HG03432 (cell line): ENCODE results near the gene ODAD4.

ENCODE experiments used
- ATAC-seq: cut with Tn5 transposase; IDR thresholded peaks from one replicate; pipeline ENCODE4 v1.9.1; 2021; ENCODE audit warnings: mild to moderate bottlenecking, moderate library complexity; ENCODE audit not compliant: unreplicated experiment

The ODAD4 gene, protein sequence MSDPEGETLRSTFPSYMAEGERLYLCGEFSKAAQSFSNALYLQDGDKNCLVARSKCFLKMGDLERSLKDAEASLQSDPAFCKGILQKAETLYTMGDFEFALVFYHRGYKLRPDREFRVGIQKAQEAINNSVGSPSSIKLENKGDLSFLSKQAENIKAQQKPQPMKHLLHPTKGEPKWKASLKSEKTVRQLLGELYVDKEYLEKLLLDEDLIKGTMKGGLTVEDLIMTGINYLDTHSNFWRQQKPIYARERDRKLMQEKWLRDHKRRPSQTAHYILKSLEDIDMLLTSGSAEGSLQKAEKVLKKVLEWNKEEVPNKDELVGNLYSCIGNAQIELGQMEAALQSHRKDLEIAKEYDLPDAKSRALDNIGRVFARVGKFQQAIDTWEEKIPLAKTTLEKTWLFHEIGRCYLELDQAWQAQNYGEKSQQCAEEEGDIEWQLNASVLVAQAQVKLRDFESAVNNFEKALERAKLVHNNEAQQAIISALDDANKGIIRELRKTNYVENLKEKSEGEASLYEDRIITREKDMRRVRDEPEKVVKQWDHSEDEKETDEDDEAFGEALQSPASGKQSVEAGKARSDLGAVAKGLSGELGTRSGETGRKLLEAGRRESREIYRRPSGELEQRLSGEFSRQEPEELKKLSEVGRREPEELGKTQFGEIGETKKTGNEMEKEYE

DNA sequence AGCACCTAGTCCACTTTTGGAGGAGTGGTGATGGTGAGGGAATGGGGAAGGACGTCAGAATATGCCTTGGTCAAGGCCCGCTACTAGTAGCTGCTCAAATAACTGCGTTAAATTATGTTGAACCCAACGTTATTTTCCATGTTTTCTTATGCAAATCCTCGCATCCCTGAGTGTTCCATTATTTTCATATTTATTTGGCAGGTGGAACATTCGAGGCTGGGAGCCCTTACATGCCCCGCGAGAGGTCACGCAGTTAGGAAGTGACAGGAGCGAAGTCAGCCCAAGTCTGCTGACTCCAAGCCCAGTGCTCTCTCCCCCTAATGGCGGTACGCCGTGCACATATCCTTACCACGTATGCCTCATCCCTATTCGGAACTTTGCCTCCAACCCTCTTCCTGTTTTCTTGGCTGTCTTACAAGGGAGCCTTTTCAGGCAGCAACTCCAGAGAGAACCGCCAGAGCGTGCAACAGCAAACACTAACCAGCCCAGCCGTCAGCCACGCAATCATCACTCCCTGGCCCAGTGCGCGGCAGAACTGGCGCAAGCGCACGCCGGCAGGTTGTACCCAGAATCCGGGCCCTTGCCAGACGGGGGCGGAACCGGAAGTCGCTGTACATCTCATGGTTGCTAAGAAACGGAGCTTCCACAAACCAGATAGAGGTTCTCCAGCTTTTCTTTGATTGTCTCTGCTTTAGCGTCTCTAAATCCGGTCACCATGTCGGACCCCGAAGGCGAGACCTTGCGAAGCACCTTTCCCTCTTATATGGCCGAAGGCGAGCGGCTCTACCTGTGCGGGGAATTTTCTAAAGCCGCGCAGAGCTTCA, at the start of gene ODAD4:
Gene ODAD4, plus strand, starts transcription at position 609 of the 824 bp plus-strand sequence. Its CDS starts 107 bp downstream, at position 716.
- peak; percentile 95 for ATAC-seq

DNA sequence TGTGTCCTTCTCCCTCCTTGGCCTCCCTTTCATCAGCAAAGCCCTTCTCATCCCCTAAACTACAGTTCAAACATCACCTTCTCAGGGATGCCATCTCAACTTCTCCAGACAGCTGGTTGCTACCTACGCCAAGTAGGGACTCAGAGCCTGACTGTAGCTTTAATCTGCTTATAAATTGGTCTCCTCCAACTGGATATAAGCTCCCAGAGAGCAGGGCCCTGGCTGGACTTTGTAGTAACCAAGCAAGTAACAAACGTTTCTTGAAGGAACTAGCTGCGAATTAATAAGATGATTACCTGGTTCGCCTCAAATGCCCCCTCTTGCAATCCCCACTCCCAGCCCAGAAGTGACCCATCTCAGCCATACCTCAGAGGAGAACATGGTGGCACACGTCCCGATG, 47.7 kb upstream of the ODAD4 start:
- no peak for ATAC-seq

DNA sequence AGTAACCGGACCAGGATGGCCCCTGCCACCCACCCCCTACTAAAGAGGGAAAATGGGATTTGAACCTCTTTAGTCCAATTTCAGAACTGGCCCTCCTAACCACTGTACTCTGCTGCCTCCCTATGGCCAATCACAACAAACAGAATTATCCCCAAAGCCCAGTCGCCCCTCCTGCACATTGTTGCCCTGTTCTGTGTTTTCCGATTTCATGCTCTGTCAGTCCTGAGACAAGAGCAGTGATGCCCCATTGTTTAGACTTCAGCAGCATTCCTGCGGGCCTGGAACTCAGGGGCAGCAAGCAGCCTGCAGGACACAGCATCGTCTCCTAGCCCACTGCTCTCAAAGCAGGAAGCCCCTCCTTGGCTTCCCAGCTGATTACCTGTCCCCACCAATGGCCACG, 44.7 kb upstream of the ODAD4 start:
- ATAC-seq, result no peak

DNA sequence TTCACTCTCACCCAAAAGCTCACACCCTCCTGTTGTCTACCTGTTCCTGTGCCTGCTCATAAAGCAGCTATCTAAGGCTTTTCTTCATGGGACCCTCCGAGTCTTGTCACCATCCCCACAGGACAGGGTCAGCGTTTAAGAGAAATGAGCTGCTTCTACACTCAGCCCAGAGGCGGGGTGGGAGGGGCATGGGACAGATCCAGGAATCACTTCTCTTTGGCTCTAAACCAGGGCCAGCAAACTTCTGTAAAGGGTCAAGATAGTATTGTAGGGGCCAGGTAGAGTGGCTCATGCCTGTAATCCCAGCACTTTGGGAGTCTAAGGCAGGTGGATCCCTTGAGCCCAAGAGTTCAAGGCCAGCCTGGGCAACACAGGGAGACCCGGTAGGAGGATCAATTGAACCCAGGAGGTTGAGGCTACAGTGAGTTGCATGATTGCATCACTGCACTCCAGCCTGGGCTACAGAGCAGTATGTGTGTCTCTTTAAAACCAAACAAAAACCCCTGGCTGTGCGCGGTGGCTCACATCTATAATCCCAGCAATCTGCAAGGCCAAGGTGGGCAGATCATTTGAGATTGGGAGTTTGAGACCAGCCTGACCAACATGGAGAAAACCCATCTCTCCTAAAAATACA, 42.0 kb upstream of the ODAD4 start:
- ATAC-seq, result no peak

DNA sequence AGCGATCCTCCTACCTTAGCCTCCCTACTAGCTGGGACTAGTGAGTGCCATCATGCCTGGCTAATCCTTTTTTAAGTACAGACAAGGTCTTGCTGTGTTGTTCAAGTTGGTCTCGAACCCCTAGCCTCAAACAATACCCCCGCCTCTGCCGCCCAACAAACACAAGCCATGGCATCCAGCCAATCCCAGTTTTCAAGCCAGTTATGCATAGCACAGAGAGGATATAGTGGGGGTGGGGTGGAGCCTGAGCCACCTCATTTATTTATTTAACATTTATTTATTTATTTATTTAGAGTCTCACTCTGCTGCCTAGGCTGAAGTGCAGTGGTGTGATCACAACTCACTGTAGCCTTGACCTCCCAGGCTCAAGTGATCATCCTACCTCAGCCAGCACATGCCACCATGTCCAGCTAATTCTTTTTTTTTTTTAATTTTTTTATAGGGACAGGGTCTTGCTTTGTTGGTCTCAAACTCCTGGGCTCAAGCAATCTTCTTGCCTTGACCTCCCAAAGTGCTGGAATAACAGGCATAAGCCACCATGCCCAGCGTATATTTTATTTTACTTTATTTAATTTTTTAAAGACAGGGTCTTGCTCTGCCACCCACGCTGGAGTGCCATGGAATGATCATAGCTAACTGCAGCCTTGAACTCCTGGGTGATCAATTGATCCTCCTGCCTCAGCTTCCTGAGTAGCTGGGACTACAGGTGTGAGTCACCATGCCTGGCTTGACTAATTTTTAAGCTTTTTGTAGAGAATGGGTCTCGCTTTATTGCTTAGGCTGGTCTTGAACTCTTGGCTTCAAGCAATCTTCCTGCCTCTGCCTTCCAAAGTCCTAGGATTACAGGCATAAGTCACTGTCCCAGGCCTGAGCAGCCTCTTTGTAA, 39.0 kb upstream of the ODAD4 start:
- ATAC-seq, result no peak

DNA sequence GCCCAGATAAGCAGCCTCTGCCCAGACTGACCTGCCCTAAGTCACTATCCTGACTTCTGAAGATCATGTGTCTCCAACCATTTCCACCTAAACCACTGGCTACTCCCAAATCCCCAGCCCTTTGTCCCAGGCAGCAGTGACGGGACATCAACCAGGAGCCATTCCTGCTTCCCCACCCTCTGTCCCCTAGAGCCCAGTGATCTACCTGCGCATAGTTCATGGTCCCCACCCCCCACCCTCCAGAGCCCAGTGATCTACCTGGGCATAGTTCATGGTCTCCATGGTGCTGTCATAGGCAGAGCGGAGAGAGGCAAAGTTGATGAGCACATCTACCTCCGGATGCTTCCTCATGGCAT, 38.4 kb upstream of the ODAD4 start:
- no peak for ATAC-seq

DNA sequence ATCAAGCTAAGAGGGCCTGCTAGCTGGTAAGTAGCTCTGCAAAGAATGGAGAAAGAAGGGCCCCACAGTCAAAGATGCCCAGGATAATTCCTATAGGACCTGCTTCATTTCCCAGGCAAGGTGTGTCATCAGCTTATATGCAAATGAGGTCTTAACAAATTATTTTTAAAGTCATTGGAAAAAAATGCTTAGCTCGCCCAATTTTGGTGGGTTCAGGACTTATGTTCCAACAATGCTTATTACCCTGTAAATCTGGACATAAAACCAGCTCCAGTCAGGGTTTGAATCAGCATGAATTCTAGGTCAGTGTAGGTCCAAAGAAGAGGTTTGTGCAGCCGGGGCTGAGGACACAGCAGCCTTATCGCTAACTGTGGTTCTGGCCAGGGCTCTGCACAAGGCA, 37.0 kb upstream of the ODAD4 start:
- no peak for ATAC-seq

DNA sequence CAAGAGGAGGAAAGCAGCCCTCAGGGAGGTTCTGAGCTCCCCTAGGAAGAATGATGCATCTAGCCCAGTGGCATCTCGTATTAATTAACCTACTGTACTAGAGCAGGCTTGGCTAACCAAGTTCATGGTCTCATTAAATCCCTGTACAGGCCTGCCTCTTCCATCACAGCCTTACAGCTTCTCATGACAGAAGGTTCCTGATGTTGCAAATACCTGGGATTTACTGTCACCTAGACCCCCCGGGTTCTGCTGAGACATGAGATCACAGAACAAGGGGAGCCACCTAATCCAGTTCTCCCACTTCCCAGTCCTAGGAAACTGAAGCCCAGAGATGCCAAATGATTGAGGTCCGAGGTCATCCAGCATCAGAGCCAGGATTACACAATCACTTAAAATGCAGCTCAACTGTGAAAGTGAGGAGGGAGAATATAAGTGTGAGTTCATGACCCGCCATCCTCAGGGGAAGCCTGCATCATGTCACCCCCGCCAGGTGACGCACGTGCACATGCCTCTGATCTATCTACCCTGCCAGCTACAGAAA, 35.6 kb upstream of the ODAD4 start:
- no peak for ATAC-seq

DNA sequence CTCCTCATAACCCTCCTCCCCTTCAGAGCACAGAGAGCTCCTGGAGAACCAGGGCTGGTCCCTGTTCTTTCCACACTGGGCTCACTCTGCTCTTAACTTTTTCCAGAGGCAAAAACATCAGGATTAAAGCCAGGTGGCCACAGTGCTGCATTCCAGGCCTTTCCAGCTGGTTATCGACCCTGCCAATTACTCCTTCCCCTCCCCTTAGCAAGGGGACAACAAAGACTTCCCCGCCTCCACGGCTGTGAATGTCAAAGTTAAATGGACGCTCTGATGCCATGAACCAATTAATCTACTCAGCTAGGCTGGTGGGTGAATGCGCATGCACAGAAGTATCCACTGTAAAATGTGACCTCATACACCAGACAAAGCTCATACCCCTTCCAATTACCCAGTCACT, 34.8 kb upstream of the ODAD4 start:
- ATAC-seq, result no peak

DNA sequence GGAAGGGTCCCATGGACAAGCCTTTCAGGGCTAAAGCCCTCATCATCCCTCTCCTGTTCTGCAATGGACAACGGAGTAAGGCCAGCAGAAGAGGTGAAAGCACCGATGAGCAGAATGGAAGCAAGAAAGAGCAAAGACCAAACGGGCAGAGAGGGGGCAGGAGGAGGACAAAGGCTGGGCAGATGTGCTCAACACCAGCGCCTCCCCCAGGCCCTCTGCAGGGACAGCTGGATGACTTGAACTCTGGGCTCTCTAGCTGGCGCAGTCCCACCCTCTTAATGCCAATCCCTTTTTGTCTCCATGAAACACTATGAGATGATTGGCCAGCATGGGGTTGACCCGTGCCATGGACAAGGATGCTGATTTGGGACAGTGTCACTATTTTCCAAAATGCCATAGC, 33.7 kb upstream of the ODAD4 start:
- ATAC-seq, result no peak

DNA sequence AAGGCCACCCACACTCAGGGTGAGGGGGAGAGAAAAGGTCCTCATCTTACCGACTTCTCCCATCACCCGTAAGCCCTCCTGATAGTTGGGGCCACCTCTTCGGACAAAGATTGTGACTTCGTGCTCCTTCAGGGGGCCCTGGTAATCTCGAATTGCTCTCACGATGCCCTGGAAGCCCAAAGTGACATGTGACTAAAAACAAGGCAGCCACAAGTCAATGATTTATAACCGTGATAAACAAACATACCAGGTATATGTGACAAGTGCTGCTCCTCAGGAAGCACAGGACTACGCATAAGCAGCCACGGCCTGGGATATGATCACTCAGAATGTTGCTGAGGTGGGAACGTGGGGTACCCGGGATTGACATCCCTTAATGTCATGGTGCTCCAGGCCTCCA, 28.8 kb upstream of the ODAD4 start:
- no peak for ATAC-seq

DNA sequence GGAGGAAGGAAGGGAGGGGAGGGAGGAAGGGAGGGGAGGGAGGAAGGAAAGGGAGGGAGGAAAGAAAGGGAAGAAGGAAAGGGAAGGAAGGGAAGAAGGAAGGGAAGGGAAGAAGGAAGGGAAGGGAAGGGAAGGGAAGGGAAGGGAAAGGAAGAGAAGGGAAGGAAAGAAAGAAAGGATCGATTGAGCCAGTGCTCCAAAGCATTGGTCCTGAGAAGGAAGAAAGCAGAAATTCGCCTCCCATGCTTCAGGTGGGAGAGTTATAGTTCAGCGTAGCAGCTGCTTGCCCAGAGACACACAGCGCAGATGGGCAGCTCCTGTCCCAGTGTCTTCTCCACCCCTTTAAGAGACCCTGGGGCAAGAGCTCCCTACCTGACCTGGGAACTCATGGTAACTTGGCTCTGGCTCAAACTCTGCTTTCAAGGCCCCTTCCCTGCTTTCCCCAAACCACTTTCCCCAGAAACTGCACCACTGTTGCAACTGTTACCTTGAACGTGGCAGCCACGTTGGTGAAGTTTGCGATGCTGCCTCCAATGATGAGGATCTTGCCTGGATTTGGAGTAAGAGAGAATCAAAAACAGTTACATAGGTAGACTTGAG, 26.1 kb upstream of the ODAD4 start:
- no peak for ATAC-seq

DNA sequence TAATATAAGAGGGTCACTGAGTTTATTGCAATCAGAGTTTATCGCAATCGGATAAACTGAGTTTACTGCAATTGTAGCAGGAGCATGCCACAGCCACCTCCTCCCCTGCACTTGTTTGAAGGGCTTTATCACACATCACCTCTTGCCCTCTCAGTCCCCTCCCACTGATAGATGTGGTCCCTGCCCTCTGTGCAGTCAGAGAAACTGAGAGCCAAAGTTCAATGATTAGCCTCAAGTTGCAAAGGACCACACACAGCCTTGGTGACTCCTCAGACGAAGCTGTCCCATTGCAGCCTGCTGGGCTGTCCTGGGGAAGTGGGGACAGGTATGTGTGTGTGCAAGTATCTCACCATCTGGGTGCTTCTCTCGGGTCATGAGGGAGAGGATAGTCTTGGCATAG, 25.2 kb upstream of the ODAD4 start:
- ATAC-seq, result no peak

DNA sequence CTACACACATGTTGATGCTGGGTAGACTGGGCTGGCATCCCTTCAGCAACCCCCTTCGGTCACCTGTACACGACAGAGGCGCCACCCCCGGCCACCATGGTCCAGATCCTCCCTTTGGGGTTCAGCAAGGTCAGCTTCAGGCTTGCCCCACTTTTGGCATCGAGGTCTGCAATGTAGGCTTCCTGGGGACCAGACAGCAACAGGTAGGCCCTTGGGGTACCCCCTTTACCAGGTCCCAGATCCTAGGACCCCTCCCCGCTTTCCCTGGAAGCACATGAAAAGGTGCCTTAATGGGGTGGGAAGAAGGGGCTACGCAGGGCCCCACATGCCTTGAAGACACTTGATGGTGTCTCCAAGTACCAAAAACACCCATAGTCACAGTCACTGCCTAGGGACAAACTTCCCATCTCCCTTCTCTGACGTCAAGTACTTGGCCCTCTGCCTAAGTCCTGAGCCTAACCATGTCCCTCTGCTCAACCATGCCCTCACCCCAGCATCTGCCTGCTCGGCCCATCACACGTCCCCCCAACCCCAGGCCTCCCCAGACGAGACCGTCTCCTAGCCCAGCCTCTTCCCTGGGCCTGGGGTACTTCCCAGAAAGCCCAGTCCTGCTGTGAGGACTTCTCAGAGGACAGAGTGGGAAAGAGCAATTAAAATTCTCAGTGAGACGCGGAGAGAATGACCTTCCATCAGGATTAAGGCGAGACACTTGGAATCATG, 23.8 kb upstream of the ODAD4 start:
- no peak for ATAC-seq

DNA sequence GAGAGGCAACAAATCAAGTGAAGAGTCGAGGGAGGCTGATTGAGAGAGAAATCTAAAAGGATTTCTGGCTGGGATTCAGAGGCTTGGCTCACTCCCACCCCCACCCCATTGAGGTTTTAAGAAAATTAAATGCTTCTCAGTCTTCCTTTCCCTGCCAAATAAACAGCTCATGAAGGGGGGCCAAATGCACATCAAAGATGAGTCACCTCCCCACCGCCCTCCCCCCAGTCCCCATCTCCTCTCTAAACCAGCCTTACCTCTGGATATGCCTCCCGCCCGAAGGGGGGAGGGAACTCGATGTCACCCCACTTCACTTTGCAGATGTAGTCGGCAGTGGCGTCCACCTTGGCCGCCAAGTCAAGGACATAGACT, 23.2 kb upstream of the ODAD4 start:
- ATAC-seq, result no peak

DNA sequence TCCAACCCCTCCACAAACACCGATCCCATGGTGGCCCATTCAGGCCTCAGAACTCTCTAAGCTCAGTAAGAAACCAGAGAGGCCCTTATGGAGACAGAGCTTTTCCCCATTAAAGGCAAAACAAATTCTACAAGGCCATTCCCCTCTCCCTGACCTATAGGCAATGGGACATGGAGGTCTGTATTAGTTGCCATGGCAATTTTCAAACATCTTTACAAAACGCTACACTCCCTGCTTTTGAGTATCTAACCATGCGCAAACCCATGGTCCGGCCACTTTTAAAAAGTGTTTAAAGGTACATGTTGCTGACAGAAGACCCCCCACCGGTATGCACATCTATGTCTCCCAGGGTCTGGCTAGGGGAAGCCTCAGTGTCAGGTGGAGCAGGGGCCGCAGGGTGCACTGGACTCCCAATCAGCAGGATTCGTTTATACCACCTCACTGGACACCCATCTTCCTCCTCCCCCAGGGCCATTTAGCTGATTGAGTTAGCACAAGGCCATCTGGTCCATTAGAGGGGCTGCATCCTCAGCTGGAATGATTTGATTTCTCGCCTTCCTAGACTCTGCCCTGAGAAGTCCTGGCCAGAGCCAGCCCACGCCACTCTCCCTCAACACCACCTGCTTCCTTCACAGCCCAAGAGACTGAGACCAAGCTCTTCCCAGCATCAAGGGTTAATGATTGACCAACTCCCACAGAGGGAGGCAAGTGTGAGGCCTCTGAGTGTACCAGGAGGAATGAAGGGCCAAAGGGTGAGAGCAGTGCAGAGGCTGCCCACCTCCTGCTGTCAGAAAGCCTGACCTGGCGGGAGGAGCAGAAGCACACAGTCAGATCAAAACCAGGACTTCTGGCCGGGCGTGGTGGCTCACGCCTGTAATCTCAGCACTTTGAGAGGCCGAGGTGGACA, 22.5 kb upstream of the ODAD4 start:
- no peak for ATAC-seq

DNA sequence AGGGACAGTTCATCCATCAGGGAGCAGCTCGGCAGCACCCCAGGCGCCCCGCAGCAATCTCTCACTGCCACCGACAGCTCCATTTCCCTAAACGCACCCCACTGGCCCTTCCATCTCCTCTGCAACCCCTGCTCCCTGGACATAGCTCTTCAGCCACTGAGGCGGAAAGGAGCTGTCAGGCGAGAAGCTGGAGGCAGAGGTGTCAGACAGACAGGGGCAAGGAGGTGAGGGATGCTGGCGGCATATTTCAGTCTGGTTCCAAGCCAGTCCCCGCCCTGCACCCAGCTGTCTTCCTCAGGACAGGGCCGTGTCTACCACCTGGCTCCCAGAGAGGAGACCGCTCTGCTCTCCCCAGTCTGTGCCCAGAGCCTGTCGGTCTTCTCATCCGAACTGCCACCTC, 21.3 kb upstream of the ODAD4 start:
- no peak for ATAC-seq
